Measurements from ENCODE around the gene FSIP1.

The FSIP1 gene

GRCh38 chr15:39579487-39580116 lies 203.0 kb downstream of the FSIP1 start:
- Histone ChIP-seq H2AFZ (ENCODE audit: low read length) (no peak overlapping the region), H3K9ac (ENCODE audit: low read length) (no peak overlapping the region), H3K9me3 (ENCODE audit: low read length) (no peaks in the 10 kb centered on the region), H3K27ac (ENCODE audit: low read depth, low read length, poor library complexity, severe bottlenecking) (no peak overlapping the region), H3K4me3 (ENCODE audit: low read depth, low read length, poor library complexity, severe bottlenecking) (no peak overlapping the region), H3K4me1 (ENCODE audit: insufficient read depth, low read length, severe bottlenecking) (no peaks in the 10 kb centered on the region), H3F3A (ENCODE audit: insufficient read depth, low read length) (no peaks in the 10 kb centered on the region), H3K36me3 (ENCODE audit: insufficient read depth, low read length) (no peaks in the 10 kb centered on the region), H4K20me1 (ENCODE audit: insufficient read depth, low read length) (no peaks in the 10 kb centered on the region), H3K9me2 (ENCODE audit: low read depth, low read length) (no peaks in the 10 kb centered on the region), H3K4me2 (ENCODE audit: low read length) (no peak overlapping the region), H3K27me3 (ENCODE audit: insufficient read depth, low read length) (peaks cover 6% of the 10 kb centered on the region), H3K79me2 (ENCODE audit: insufficient read depth, low read length) (no peaks in the 10 kb centered on the region)
- TF ChIP-seq CTCF (IDR thresholded peaks at IDR 0.05; ENCODE audit: low read length) (no peak), EZH2 (IDR thresholded peaks at IDR 0.05; ENCODE audit: borderline replicate concordance, low read length) (no peak)

- Histone ChIP-seq H3K4me3 (ENCODE audit: low read depth, low read length, poor library complexity, severe bottlenecking) (no peak overlapping the region), H3K27me3 (ENCODE audit: insufficient read depth, low read length) (peaks cover 6% of the 10 kb centered on the region), H3K9ac (ENCODE audit: low read length) (no peak overlapping the region), H3K4me1 (ENCODE audit: insufficient read depth, low read length, severe bottlenecking) (no peaks in the 10 kb centered on the region), H3K36me3 (ENCODE audit: insufficient read depth, low read length) (no peaks in the 10 kb centered on the region), H2AFZ (ENCODE audit: low read length) (no peak overlapping the region), H3K79me2 (ENCODE audit: insufficient read depth, low read length) (no peaks in the 10 kb centered on the region), H3K27ac (ENCODE audit: low read depth, low read length, poor library complexity, severe bottlenecking) (no peak overlapping the region), H3F3A (ENCODE audit: insufficient read depth, low read length) (no peaks in the 10 kb centered on the region), H3K9me3 (ENCODE audit: low read length) (no peaks in the 10 kb centered on the region), H3K9me2 (ENCODE audit: low read depth, low read length) (no peaks in the 10 kb centered on the region), H4K20me1 (ENCODE audit: insufficient read depth, low read length) (no peaks in the 10 kb centered on the region), H3K4me2 (ENCODE audit: low read length) (no peak overlapping the region)
- TF ChIP-seq EZH2 (IDR thresholded peaks at IDR 0.05; ENCODE audit: borderline replicate concordance, low read length) (no peak), CTCF (IDR thresholded peaks at IDR 0.05; ENCODE audit: low read length) (no peak)
Observed at GRCh38 chr15:39578851-39579486, 203.7 kb downstream of the FSIP1 start.

GRCh38 chr15:39575180-39575579 lies 207.5 kb downstream of the FSIP1 start:
- no peaks in the 10 kb centered on the region for H3K9me2 ChIP-seq (ENCODE audit: low read depth, low read length)
- H3K4me2 ChIP-seq (ENCODE audit: low read length): no peak overlapping the region
- no peaks in the 10 kb centered on the region for H4K20me1 ChIP-seq (ENCODE audit: insufficient read depth, low read length)
- TF ChIP-seq EZH2 (IDR thresholded peaks at IDR 0.05; ENCODE audit: borderline replicate concordance, low read length) (no peak), CTCF (IDR thresholded peaks at IDR 0.05; ENCODE audit: low read length) (no peak)
- H3K27ac ChIP-seq (ENCODE audit: low read depth, low read length, poor library complexity, severe bottlenecking): no peak overlapping the region
- H3K27me3 ChIP-seq (ENCODE audit: insufficient read depth, low read length): peaks cover 6% of the 10 kb centered on the region
- no peak overlapping the region for H3K9ac ChIP-seq (ENCODE audit: low read length)
- H3K4me3 ChIP-seq (ENCODE audit: low read depth, low read length, poor library complexity, severe bottlenecking): no peak overlapping the region
- no peak overlapping the region for H2AFZ ChIP-seq (ENCODE audit: low read length)
- H3K4me1 ChIP-seq (ENCODE audit: insufficient read depth, low read length, severe bottlenecking): no peaks in the 10 kb centered on the region
- no peaks in the 10 kb centered on the region for H3K36me3 ChIP-seq (ENCODE audit: insufficient read depth, low read length)
- no peaks in the 10 kb centered on the region for H3F3A ChIP-seq (ENCODE audit: insufficient read depth, low read length)
- no peaks in the 10 kb centered on the region for H3K79me2 ChIP-seq (ENCODE audit: insufficient read depth, low read length)
- H3K9me3 ChIP-seq (ENCODE audit: low read length): no peaks in the 10 kb centered on the region
